A549 (cell line): ENCODE data around the gene COLEC12. TPM values are rescaled to one million over a fixed set of nuclear protein-coding genes. Genes with fewer than 3 reads are reported as not detected.

Source experiments
- ATAC-seq, 2 experiments: fragments of 200-7000 bp in 1 of 2; fragments of >200 bp in 1 of 2; cut with Nextera tagmentation in 1 of 2; cut with Tn5 transposase in 1 of 2; 3 replicates each; pipeline versions ENCODE4 v1.8.0 to v1.9.1; 2018 to 2020; ENCODE audit warnings: mild to moderate bottlenecking in 1 of 2, moderate library complexity in 1 of 2
- CTCF ChIA-PET: fragments of 300-600 bp; sonication (Branson Sonifier 250); formaldehyde crosslinking; extraction: SDS; loops from one replicate; lab custom pipeline; 2021; ENCODE audit warnings: antibody characterized with exemption, inconsistent platforms; lab: Yijun Ruan, JAX
- POLR2A ChIA-PET: fragments of 350-600 bp; formaldehyde crosslinking; extraction: SDS; loops from one replicate; lab custom pipeline; 2021; ENCODE audit warnings: antibody characterized with exemption, inconsistent platforms; lab: Yijun Ruan, JAX
- DNase-seq, 2 experiments: peaks; one replicate each; pipeline versions ENCODE4 v3.0.0 to v3.0.0-alpha.2; 2011 to 2016; ENCODE audit warnings: low read depth in 1 of 2, low spot score in 1 of 2
- FAIRE-seq: peaks from 2 replicates; lab custom pipeline; 2011; peaks lifted over from hg19 to GRCh38; lab: Jason Lieb, UNC
- H3K27ac ChIP-seq, 2 experiments: fragments of >200 bp; sonication (Bioruptor Twin); formaldehyde crosslinking; 3 replicates each; pipeline ENCODE4 v1.5.1; 2016 to 2017
- H3K4me1 ChIP-seq: fragments of >200 bp; sonication (Bioruptor Twin); formaldehyde crosslinking; 3 replicates; pipeline ENCODE4 v1.6.1; 2016
- H3K4me2 ChIP-seq: fragments of >200 bp; sonication (Bioruptor Twin); formaldehyde crosslinking; 3 replicates; pipeline ENCODE4 v1.6.1; 2016
- H3K4me3 ChIP-seq: fragments of >200 bp; sonication (Bioruptor Twin); formaldehyde crosslinking; 3 replicates; pipeline ENCODE4 v1.5.1; 2016
- H3K9me3 ChIP-seq: fragments of >200 bp; sonication (Bioruptor Twin); formaldehyde crosslinking; 3 replicates; pipeline ENCODE4 v1.6.1; 2016
- BHLHE40 ChIP-seq: IDR thresholded peaks from 2 replicates; pipeline ENCODE4 v1.6.1; 2012; ENCODE audit warnings: low read depth, low read length, inconsistent platforms
- CHD2 ChIP-seq: fragments of 150-350 bp; IDR thresholded peaks from 2 replicates; pipeline ENCODE4 v1.6.1; 2014; ENCODE audit warnings: low read length; ENCODE audit not compliant: partially characterized antibody
- EHMT2 ChIP-seq: fragments of 200-600 bp; sonication (generic); IDR thresholded peaks from 2 replicates; pipeline ENCODE4 v1.6.1; 2016; ENCODE audit warnings: antibody characterized with exemption, low read depth, mild to moderate bottlenecking, moderate library complexity
- EP300 ChIP-seq, 2 experiments: fragments of >200 bp; sonication (Bioruptor Twin); formaldehyde crosslinking; IDR thresholded peaks; 2 replicates in 1 of 2; 3 replicates in 1 of 2; pipeline ENCODE4 v1.6.1; 2016 to 2017
- ESRRA ChIP-seq: fragments of 150-350 bp; IDR thresholded peaks from 2 replicates; pipeline ENCODE4 v1.6.1; 2014; ENCODE audit warnings: mild to moderate bottlenecking, low read length, borderline replicate concordance
- HOXA7 ChIP-seq: fragments of 250-450 bp; sonication (Bioruptor Pico); IDR thresholded peaks from 2 replicates; pipeline ENCODE4 v1.5.0; 2020; ENCODE audit warnings: mild to moderate bottlenecking, moderate library complexity
- HOXB13 ChIP-seq: fragments of 250-450 bp; sonication (Bioruptor Pico); IDR thresholded peaks from 2 replicates; pipeline ENCODE4 v1.5.0; 2020; ENCODE audit warnings: low read depth, mild to moderate bottlenecking, moderate library complexity
- KDM1A ChIP-seq: fragments of 200-600 bp; sonication (generic); IDR thresholded peaks from 2 replicates; pipeline ENCODE4 v1.6.1; 2016; ENCODE audit warnings: low read depth, mild to moderate bottlenecking
- KDM5A ChIP-seq: fragments of 200-600 bp; sonication (generic); IDR thresholded peaks from 2 replicates; pipeline ENCODE4 v1.6.1; 2016; ENCODE audit warnings: antibody characterized with exemption, mild to moderate bottlenecking
- MAFK ChIP-seq: fragments of 450-650 bp; IDR thresholded peaks from 2 replicates; pipeline ENCODE4 v1.6.1; 2014; ENCODE audit not compliant: partially characterized antibody
- MYC ChIP-seq: IDR thresholded peaks from 2 replicates; pipeline ENCODE4 v1.6.1; 2012; ENCODE audit warnings: mild to moderate bottlenecking, inconsistent platforms, low read length, improper control_type of control experiment, borderline replicate concordance
- NPAS2 ChIP-seq: fragments of 250-450 bp; sonication (Bioruptor Pico); IDR thresholded peaks from 2 replicates; pipeline ENCODE4 v1.8.0; 2022; ENCODE audit warnings: mild to moderate bottlenecking, moderate library complexity, borderline replicate concordance
- NR3C1 ChIP-seq: fragments of >200 bp; sonication (Bioruptor Twin); formaldehyde crosslinking; IDR thresholded peaks from 3 replicates; pipeline ENCODE4 v1.6.1; 2017
- PHF8 ChIP-seq: fragments of 200-600 bp; sonication (generic); IDR thresholded peaks from 2 replicates; pipeline ENCODE4 v1.6.1; 2016; ENCODE audit warnings: low read depth, mild to moderate bottlenecking, antibody characterized with exemption, moderate library complexity, borderline replicate concordance
- POLR2A ChIP-seq: IDR thresholded peaks from 2 replicates; pipeline ENCODE4 v1.6.1; 2012; ENCODE audit warnings: mild to moderate bottlenecking, low read length
- POLR2AphosphoS2 ChIP-seq: conservative IDR thresholded peaks from 2 replicates; pipeline ENCODE4 v1.6.1; 2012; ENCODE audit warnings: low read length, improper control_type of control experiment, inconsistent platforms
- RAD21 ChIP-seq, 2 experiments: fragments of >200 bp in 1 of 2; sonication (Bioruptor Twin) in 1 of 2; formaldehyde crosslinking in 1 of 2; IDR thresholded peaks in 1 of 2; conservative IDR thresholded peaks in 1 of 2; 2 replicates in 1 of 2; 3 replicates in 1 of 2; pipeline ENCODE4 v1.6.1; 2012 to 2018; ENCODE audit warnings: inconsistent platforms in 1 of 2
- RCOR1 ChIP-seq: fragments of 150-350 bp; IDR thresholded peaks from 2 replicates; pipeline ENCODE4 v1.6.1; 2014; ENCODE audit warnings: antibody characterized with exemption, low read length, low read depth
- RNF2 ChIP-seq: fragments of 200-600 bp; sonication (generic); IDR thresholded peaks from 2 replicates; pipeline ENCODE4 v1.6.1; 2016; ENCODE audit warnings: low read depth, mild to moderate bottlenecking, antibody characterized with exemption, moderate library complexity, borderline replicate concordance
- ZC3H11A ChIP-seq: fragments of 450-650 bp; IDR thresholded peaks from 2 replicates; pipeline ENCODE4 v1.6.1; 2014; ENCODE audit warnings: antibody characterized with exemption, mild to moderate bottlenecking
- ZFP36 ChIP-seq: fragments of 450-650 bp; IDR thresholded peaks from 2 replicates; pipeline ENCODE4 v1.6.1; 2014; ENCODE audit warnings: borderline replicate concordance; ENCODE audit not compliant: partially characterized antibody
- ZSCAN20 ChIP-seq: fragments of 250-450 bp; sonication (Bioruptor Pico); IDR thresholded peaks from 2 replicates; pipeline ENCODE4 v1.8.0; 2022; ENCODE audit warnings: mild to moderate bottlenecking, moderate library complexity
- WGBS: methylation state at CpG from one replicate; pipeline ENCODE4 v1.1.6; 2017; ENCODE audit errors: missing lambda C conversion rate; 5-methylcytosine and 5-hydroxymethylcytosine counted together
- polyA plus RNA-seq, 4 experiments: library from polyadenylated mRNA; depleted of rRNA in 3 of 4; stranded (reverse); fragments of >200 nt; fragmentation: RNase III in 1 of 4; extraction: RNeasy Plus Mini Kit Qiagen cat#74134 plus additional on column Dnase treatment in 1 of 4; gene quantifications; 2 replicates in 3 of 4; 3 replicates in 1 of 4; pipeline ENCODE4 v1.2.3, GENCODE V29; 2011 to 2017
- TF ChIP-seq, protein P1 (sequence below): fragments of 250-450 bp; sonication (Bioruptor Pico); IDR thresholded peaks from 2 replicates; pipeline ENCODE4 v1.5.0; 2020; ENCODE audit warnings: low read depth, mild to moderate bottlenecking, moderate library complexity
- TF ChIP-seq, protein P2 (sequence below): IDR thresholded peaks from 2 replicates; pipeline ENCODE4 v1.6.1; 2012
- TF ChIP-seq, protein P3 (sequence below): IDR thresholded peaks from 2 replicates; pipeline ENCODE4 v1.6.1; 2012

The COLEC12 gene
- polyA plus RNA-seq, 2 of the 4 experiments (the other 2 are of a cell fraction): 0.01 TPM; not detected in 1

DNA sequence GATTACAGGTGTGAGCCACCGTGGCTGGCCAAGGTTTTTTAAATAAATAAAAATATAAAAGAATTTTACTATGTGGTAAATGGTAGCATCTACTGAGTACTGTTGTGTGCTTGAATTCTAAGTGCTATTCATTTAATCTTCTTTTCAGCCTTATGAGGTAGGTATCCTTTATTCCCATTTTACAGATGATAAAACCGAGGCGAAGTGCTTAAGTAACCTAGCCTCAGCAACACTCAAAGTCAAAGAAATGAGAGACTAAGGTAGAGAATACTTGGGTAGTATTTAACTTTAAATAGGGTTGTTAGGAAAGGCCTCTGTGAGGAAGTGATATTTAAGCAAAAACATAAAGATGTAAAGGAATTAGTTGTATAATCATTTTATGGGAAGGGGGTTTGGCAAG, 227.0 kb downstream of the COLEC12 start:
- DNase-seq (no peak), FAIRE-seq (no peak), ATAC-seq (no peak)
- TF ChIP-seq HOXB13 (CRISPR knock-in tag) (no peak), PHF8 (no peak), ESRRA (no peak), NR3C1 (no peak), KDM1A (no peak), ZSCAN20 (CRISPR knock-in tag) (no peak), RNF2 (no peak)
- POLR2A ChIA-PET: no interaction called here
- no peaks in the 10 kb centered on the region for H3K4me1 ChIP-seq
- H3K9me3 ChIP-seq: peaks cover 6% of the 10 kb centered on the region; the same call in 1 of the 3 replicates
- H3K4me2 ChIP-seq: no peak overlapping the region
- H3K4me3 ChIP-seq: no peak overlapping the region
- CTCF ChIA-PET: no interaction called here
- H3K27ac ChIP-seq: no peak overlapping the region
- WGBS: 88% methylated on average over 3 of the region's 3 CpGs

DNA sequence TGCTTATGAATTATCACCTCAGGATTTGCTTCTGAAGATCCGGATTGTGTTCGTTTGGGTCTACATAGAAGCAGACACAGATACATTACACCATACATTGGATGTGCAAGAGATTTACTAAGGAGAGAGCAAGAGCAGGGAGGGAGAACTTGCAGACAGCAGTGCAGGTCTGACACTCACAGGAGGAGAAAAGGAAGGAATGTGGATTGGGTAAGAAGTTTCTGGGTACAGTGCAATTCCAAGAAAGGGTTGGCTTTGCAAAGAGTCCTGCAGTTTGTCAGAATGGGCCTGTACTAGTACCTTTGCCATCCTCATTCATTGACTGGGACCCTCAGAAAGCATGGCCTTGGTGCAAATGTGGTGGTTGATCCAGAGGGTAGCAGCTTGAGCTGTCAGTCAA, 227.9 kb downstream of the COLEC12 start:
- Histone ChIP-seq H3K27ac (no peak overlapping the region), H3K4me1 (no peaks in the 10 kb centered on the region), H3K9me3 (no peaks in the 10 kb centered on the region), H3K4me2 (no peak overlapping the region), H3K4me3 (no peak overlapping the region)
- no peak for FAIRE-seq
- no peak for DNase-seq
- ChIA-PET POLR2A (no interaction called here), CTCF (no interaction called here)
- TF ChIP-seq EP300 (IDR thresholded peaks at IDR 0.05) (no peak), CHD2 (no peak), ZFP36 (no peak), BHLHE40 (no peak), POLR2A (no peak), ZC3H11A (no peak), RAD21 (conservative IDR thresholded peaks at IDR 0.05 in 1 of 2, IDR thresholded peaks at IDR 0.05 in 1 of 2) (no peak), MYC (no peak), KDM5A (no peak), NPAS2 (no peak), HOXA7 (no peak), EHMT2 (no peak), MAFK (no peak), POLR2AphosphoS2 (no peak), ESRRA (no peak)
- TF ChIP-seq, protein P1, sequence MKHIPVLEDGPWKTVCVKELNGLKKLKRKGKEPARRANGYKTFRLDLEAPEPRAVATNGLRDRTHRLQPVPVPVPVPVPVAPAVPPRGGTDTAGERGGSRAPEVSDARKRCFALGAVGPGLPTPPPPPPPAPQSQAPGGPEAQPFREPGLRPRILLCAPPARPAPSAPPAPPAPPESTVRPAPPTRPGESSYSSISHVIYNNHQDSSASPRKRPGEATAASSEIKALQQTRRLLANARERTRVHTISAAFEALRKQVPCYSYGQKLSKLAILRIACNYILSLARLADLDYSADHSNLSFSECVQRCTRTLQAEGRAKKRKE (CRISPR knock-in tag): no peak
- TF ChIP-seq, protein P2, sequence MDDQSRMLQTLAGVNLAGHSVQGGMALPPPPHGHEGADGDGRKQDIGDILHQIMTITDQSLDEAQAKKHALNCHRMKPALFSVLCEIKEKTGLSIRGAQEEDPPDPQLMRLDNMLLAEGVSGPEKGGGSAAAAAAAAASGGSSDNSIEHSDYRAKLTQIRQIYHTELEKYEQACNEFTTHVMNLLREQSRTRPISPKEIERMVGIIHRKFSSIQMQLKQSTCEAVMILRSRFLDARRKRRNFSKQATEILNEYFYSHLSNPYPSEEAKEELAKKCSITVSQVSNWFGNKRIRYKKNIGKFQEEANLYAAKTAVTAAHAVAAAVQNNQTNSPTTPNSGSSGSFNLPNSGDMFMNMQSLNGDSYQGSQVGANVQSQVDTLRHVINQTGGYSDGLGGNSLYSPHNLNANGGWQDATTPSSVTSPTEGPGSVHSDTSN: no peak
- TF ChIP-seq, protein P3, sequence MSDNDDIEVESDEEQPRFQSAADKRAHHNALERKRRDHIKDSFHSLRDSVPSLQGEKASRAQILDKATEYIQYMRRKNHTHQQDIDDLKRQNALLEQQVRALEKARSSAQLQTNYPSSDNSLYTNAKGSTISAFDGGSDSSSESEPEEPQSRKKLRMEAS: no peak
- WGBS: 89% methylated on average over 2 of the region's 2 CpGs
- no peak for ATAC-seq

DNA sequence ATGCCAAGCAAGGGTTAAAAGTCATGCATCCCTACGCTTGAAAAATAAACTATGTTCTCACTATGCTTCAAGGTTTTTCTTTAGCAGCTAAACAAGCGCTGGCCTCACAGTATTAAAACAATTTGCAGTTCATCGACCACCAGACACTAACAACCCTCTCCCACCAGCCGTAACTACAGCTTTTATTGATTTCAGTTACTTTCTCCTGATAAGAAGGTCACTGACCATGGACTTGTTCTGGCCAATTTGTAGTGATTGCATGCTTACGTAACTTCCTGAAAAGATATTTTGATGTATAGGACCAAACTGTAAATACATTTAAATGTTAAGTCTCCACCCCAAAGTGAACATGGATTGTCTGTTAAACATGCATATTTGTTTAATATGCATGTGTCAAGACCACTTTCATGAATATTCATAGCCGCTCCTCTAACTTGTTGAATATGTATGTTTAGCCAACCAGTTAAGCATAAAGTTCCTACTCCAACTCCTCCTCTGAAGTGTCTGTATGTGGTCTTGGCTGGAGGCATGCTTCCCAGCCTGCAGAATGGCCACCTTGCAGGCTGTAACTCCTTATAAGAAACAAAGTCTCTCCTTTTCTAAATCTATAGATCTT, 230.9 kb downstream of the COLEC12 start:
- CTCF ChIA-PET: no interaction called here

More for the DNA sequence above, 230.9 kb downstream of the COLEC12 start:
- DNase-seq: no peak
- POLR2A ChIA-PET: no interaction called here
- no peak for FAIRE-seq
- Histone ChIP-seq H3K4me3 (no peak overlapping the region), H3K9me3 (no peaks in the 10 kb centered on the region), H3K27ac (no peak overlapping the region), H3K4me2 (peak overlapping the region; percentile 94; the same call in 2 of the 3 replicates)
- no peak for ATAC-seq
- TF ChIP-seq KDM5A: no peak
- TF ChIP-seq NPAS2: no peak
- no peak for TF ChIP-seq HOXA7
- no peak for TF ChIP-seq RCOR1
- no peak for TF ChIP-seq POLR2AphosphoS2
- TF ChIP-seq, all 56 proteins: peak for 0
- peaks cover 4% of the 10 kb centered on the region; the same call in 1 of the 3 replicates for H3K4me1 ChIP-seq
- WGBS: 90% methylated on average over 6 of the region's 6 CpGs
